MV-4-11 (cell line): Measurements from ENCODE around the gene KNL1.
A peak's percentile ranks its signal among the peaks of the same experiment; 100 is the strongest.
"Not testable (repeated sequence)": the region's sequence is repeated elsewhere in the genome, so short reads cannot be mapped to it uniquely, and the experiment has no call there.

ENCODE experiments used
- DNase-seq: peaks from one replicate; lab custom pipeline; 2025; lab: John Stamatoyannopoulos, UW

KNL1 gene

DNA sequence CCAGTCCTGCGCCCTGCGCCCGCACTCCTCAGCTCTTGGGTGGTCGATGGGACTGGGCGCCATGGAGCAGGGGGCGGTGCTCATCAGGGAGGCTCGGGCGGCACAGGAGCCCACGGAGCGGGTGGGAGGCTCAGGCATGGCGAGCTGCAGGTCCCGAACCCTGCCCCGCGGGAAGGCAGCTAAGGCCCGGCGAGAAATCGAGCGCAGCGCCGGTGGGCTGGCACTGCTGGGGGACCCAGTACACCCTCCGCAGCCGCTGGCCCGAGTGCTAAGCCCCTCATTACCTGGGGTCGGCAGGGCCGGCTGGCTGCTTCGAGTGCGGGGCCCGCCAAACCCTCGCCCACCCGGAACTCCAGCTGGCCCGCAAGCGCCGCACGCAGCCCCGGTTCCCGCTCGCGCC lies 82.9 kb downstream of the KNL1 start:
- not testable (repeated sequence) for DNase-seq

DNA sequence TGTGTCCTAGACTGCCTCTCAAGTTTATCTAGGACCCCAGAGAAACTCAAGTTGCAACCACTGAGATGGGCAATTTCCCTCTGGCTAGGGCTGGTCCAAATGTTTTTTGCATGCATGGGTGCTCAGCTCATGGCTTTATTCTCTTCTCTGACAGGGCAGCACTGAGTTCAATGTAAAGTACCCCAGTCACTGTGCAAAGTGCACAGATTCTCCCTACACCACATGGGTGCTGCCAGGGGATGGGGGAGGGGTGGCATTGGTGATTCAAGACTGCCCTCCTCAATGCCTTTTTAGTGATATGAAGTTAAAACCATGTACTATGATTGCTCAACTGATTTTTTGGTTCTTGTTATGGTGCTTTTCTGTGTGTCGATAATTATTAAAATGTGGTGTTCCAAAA lies 86.1 kb downstream of the KNL1 start:
- no peak for DNase-seq

DNA sequence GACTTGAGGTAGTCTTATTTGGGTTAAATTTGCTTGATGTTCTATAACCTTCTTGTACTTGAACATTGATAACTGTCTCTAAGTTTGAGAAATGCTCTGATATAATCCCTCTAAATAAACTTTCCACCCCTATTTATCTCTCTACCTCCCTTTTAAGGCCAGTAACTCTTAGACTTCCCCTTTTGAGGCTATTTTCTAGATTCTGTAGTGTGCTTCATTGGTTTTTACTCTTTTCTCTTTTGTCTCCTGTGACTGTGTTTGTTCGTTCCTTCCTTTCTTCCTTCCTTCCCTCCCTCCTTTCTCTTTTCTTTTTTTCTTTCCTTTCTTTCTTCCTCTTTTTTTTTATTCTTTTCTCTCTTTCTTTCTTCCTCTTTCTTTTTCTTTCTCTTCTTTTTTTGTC lies 86.9 kb downstream of the KNL1 start:
- DNase-seq = peak; percentile 45

DNA sequence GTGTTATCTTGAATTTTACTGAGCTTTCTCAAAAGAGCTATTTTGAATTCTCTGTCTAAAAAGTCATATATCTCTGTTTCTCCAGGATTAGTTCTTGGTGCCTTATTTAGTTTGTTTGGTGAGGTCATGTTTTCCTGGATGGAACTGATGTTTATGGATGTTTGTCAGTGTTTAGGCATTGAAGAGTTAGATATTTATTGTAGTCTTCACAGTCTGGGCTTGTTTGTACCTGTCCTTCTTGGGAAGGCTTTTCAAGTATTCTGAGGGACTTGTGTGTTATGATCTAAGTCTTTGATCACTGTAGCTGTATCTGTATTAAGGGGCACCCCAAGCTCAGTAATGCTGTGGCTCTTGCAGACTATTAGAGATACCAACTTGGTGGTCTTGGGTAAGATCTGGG lies 90.3 kb downstream of the KNL1 start:
- no peak for DNase-seq

DNA sequence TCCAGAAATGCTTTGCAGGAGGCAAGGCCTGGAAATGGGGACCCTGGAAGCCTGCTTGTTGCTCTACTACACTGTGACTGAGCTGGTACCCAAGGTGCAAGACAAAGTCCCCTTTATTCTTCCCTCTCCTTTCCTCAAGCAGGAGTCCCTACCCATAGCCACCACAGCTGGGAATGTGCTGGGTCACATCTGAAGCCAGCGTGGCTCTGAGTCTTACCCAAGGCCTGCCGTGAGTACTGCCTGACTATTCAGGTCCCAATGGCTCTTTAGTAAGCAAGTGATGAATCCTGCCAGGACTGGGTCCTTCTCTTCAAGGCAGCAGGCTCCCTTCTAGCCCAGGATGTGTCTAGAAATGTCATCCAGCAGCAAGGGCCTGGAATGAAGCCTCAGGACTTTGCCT lies 91.3 kb downstream of the KNL1 start:
- DNase-seq = no peak

DNA sequence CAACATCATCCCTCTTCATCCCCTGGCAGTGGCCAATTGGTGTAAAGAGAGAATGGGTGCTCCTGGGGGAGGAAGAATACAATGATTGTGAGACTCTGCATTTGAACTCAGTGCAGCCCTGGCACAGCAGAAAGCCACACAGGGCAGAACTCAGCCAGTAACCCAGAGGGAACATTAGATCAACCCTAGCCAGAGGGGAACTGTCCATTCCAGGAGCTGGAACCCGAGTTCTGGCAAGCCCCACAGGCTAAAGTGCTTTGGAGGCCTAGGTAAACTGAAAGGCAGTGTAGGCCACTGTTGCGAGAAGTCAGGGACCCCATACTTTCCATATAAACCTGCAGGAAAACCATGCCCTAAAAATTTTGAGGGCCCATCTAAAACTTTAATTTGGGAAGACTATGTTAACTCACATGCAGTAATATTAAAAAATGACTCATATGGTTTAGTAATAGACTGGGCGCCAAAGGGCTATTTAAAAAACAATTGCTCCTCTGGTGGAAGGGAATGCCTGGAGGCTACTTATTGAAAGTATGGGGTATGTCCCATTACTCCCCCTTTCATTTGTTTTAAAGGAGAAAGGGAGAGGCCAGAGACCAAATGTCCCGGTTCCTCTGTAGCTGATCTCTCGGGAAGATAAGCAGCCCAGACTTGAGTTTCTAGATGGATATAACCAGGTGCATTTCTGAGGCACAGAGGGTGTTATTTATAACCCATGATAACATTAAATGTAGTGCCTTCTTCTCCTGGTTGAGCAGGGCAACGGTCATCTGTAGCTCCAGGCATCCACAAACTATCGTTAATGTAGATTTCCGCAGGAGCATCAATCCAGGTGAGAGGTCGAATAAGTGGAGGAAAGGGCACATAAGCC lies 95.1 kb downstream of the KNL1 start:
- no peak for DNase-seq

DNA sequence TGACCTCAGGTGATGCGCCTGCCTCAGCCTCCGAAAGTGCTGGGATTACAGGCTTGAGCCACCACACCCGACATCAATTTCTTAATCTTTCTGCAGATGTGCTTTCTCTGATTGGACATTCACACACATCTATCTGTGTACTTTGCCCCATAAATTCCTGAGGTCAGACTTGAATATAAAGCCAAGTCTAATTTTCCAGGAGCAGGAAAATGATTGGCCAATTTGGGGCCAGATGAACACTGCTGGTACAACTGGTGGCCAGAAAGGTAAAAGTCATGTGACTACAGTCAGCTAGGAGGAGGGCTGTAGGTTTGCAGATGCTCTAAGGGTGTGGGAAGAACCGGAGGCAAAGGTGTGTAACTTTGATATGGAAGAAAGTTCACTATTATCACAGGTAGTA lies 97.7 kb downstream of the KNL1 start:
- no peak for DNase-seq

DNA sequence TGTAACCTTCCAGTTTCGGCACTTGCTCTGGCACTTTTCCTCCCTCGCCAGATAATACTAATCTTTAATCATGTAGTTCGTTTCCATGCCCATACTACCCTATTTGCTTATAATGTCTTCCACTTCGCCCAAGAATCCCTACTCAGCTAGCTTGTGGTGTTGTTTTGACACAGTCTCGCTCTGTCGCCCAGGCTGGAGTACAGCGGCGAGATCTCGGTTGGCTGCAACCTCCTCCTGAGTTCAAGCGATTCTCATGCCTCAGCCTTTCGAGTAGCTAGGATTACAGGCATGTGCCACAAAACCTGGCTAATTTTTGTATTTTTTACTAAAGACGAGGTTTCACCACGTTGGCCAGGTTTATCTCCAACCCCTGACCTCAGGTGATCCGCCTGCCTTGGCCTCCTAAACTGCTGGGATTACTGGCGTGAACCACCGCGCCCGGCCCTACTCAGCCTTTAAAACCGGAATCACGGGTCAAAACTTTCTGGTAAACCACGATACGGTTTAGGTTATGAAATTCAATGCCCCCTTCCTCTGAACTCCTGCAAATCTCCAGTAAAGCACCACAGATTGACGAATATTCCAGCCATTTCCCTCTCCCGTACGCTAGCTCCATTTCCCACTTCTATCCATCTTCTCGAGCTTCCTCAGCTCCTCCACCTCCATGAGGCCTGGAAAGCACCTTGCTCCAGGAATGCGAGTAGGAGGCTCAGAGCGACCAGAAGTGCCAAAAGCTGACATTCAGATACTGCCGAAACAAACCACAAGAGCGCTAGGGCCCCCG lies 100.0 kb downstream of the KNL1 start:
- DNase-seq = peak; percentile 44

DNA sequence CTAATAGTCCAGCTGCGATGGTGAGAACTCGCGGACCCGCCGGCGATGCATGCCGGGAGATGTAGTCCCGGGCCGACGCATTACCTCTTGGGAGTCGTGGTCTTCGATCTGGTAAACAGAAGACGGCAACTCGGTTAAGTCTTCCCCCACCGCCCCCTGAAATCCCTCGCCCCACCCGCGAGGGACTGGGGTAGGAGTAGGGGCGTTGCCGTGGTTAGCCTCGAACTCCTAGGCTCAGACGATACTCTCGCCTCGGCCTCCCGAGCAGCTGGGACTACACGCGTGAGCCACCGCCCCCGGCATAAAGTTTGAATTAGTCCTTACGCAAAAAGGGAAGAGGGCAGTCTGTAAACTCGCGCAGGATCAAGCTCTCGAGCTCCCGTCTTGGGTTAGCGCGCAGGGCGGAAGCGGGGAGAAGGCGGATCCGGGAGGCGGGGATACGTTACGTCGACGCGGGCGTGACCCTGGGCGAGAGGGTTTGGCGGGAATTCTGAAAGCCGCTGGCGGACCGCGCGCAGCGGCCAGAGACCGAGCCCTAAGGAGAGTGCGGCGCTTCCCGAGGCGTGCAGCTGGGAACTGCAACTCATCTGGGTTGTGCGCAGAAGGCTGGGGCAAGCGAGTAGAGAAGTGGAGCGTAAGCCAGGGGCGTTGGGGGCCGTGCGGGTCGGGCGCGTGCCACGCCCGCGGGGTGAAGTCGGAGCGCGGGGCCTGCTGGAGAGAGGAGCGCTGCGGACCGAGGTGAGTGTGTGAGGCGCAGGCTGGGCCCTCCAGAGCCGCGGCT lies 100.8 kb downstream of the KNL1 start, which contains the start of gene RAD51:
TSS of gene RAD51 (plus strand) at position 487 of the 781 bp plus-strand sequence. CDS start 3,585 bp downstream, outside the sequence.
- peak; percentile 97 for DNase-seq

DNA sequence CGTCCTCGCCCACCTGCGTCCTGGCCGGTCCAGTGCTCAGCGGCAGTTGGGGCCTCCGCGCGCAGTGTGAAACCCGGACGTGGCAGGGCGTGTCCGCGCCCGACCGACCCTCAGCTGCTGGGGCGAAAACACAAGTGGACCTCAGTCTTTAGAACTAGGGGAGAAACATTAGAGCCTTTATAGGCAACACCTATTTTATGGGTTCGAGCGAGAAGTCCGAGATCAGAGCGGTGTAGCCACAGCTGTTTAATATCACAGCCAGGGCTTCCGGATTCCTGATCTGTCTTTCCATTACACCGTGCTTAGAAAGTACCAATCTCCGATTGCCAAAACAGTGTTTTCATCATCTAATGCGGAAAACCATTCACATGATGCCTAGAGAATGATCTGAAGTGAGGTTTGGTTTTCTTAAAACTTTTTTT lies 101.4 kb downstream of the KNL1 start:
- DNase-seq = no peak

DNA sequence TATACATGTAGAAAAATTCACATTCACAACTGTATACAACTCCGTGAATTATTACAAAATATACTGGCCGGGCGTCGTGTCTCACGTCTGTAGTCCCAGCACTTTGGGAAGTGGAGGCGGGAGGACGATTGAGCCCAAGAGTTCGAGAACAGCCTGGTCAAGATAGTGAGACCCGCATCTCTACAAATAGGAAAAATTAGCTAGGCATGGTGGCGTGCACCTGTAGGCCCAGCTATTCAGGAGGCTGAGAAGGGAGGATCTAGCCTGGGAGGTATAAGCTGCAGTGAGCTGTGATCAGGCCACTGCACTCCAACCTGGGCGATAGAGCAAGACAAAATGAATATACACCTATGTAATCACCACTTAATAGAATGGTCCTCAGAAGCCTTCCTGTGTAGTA lies 102.2 kb downstream of the KNL1 start:
- DNase-seq = no peak

DNA sequence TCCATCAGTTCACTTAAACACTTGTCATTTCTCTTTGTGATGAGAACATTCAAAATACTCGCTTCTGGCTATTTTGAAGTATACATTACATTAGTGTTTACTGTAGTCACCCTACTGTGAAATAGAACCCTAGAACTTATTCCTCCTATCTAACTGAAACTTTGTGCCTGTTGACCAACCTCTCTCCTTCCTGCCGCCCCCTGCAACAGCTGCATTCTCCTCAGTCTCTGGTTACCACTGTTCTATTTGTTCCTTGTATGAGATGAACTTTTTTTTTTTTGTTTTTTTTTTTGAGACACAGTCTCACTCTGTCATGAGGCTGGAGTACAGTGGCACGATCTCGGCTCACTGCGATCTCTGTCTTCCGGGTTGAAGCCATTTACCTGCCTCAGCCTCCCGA lies 103.9 kb downstream of the KNL1 start:
- no peak for DNase-seq

DNA sequence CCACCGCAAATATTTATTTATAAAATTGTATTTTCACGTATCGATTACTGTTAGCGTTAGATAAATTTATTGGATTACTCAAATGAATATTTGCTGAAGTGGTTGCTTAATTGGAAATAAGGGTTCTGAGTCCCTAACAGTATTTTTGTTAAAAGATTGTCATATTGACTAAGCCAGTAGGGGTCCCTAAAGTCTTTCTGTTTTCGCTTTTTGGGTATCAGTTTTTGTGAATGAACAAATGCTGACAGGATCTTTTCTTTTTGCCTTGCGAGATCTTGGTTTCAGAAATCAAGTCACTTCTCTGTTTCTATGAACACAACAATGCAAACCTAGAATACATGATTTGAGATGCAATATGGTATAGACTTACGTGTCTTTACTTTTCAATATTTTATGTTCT lies 108.0 kb downstream of the KNL1 start:
- DNase-seq = peak; percentile 39

DNA sequence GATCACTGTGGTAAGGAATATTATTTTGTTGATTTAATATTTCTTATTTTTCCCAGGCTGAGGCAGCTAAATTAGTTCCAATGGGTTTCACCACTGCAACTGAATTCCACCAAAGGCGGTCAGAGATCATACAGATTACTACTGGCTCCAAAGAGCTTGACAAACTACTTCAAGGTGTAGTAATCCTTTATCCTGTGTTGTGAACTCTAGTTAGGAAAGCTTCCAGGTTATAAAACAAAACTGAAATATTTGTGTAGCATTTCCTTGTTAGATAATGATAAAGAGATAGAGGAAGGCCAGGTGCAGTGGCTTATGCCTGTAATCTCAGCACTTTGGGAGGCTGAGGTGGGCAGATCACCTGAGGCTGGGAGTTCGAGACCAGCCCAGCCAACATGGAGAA lies 112.1 kb downstream of the KNL1 start:
- no peak for DNase-seq
